Karpas-422 (cell line): Measurements from ENCODE around the gene KIRREL3. TPM values are rescaled to one million over a fixed set of nuclear protein-coding genes. Genes with fewer than 3 reads are reported as not detected.

ENCODE experiments used
- DNase-seq: peaks from one replicate; pipeline ENCODE4 v3.0.0-alpha.2; 2015
- H2AFZ ChIP-seq: fragments of 200-600 bp; sonication (generic); 2 replicates; pipeline ENCODE4 v1.6.1; 2014; ENCODE audit warnings: antibody characterized with exemption, low read length, mixed read lengths
- H3K27ac ChIP-seq: fragments of 200-600 bp; sonication (generic); 2 replicates; pipeline ENCODE4 v1.5.1; 2014; ENCODE audit warnings: mild to moderate bottlenecking, low read length, moderate library complexity
- H3K27me3 ChIP-seq: fragments of 200-600 bp; sonication (generic); 2 replicates; pipeline ENCODE4 v1.6.1; 2014; ENCODE audit warnings: low read length, mixed read lengths
- H3K36me3 ChIP-seq: fragments of 200-600 bp; sonication (generic); 2 replicates; pipeline ENCODE4 v1.6.1; 2014; ENCODE audit warnings: low read length, mixed read lengths; ENCODE audit not compliant: insufficient read depth
- H3K4me1 ChIP-seq: fragments of 200-600 bp; sonication (generic); 2 replicates; pipeline ENCODE4 v1.6.1; 2014; ENCODE audit warnings: mild to moderate bottlenecking, low read length, mixed read lengths
- H3K4me2 ChIP-seq: fragments of 200-600 bp; sonication (generic); 2 replicates; pipeline ENCODE4 v1.6.1; 2014; ENCODE audit warnings: low read length, low read depth, mild to moderate bottlenecking; ENCODE audit not compliant: poor library complexity, severe bottlenecking
- H3K4me3 ChIP-seq: fragments of 200-600 bp; sonication (generic); 2 replicates; pipeline ENCODE4 v1.5.1; 2014; ENCODE audit warnings: mild to moderate bottlenecking, antibody characterized with exemption, low read length, mixed read lengths
- H3K79me2 ChIP-seq: fragments of 200-600 bp; sonication (generic); 2 replicates; pipeline ENCODE4 v1.6.1; 2014; ENCODE audit warnings: mild to moderate bottlenecking, low read length, mixed read lengths
- H3K9ac ChIP-seq: fragments of 200-600 bp; sonication (generic); 2 replicates; pipeline ENCODE4 v1.6.0; 2014; ENCODE audit warnings: low read length
- H3K9me2 ChIP-seq: fragments of 200-600 bp; sonication (generic), shearing (Covaris generic); replicated peaks from 2 replicates; pipeline ENCODE4 v1.6.0; 2014; ENCODE audit warnings: mild to moderate bottlenecking, low read length, moderate library complexity; ENCODE audit not compliant: insufficient read depth
- H3K9me3 ChIP-seq: fragments of 300-700, 200-600 bp; sonication (generic); 2 replicates; pipeline ENCODE4 v1.6.1; 2014; ENCODE audit warnings: low read length, mixed read lengths
- H4K20me1 ChIP-seq: fragments of 200-600 bp; sonication (generic); 2 replicates; pipeline ENCODE4 v1.6.1; 2014; ENCODE audit warnings: mild to moderate bottlenecking, antibody characterized with exemption, low read length, low read depth; ENCODE audit not compliant: insufficient read depth
- total RNA-seq: library from RNA; depleted of rRNA; stranded (reverse); fragments of >200 nt; shearing (Covaris generic); gene quantifications from 2 replicates; pipeline ENCODE4 v1.2.3, GENCODE V29; 2014; ENCODE audit warnings: low replicate concordance

The KIRREL3 gene
- total RNA-seq, 1 experiment from 2014 or later: not detected

GRCh38 chr11:126925321-126926093 is 75.1 kb downstream of the KIRREL3 start:
- Histone ChIP-seq H4K20me1 (no peaks in the 10 kb centered on the region), H3K9me3 (no peaks in the 10 kb centered on the region), H3K36me3 (no peaks in the 10 kb centered on the region), H3K4me1 (no peaks in the 10 kb centered on the region), H3K79me2 (no peaks in the 10 kb centered on the region), H3K27me3 (no peaks in the 10 kb centered on the region), H3K9me2 (no peaks in the 10 kb centered on the region), H3K4me3 (no peak overlapping the region), H3K9ac (no peak overlapping the region), H2AFZ (no peak overlapping the region), H3K4me2 (no peak overlapping the region), H3K27ac (no peak overlapping the region)
- DNase-seq: no peak

DNA sequence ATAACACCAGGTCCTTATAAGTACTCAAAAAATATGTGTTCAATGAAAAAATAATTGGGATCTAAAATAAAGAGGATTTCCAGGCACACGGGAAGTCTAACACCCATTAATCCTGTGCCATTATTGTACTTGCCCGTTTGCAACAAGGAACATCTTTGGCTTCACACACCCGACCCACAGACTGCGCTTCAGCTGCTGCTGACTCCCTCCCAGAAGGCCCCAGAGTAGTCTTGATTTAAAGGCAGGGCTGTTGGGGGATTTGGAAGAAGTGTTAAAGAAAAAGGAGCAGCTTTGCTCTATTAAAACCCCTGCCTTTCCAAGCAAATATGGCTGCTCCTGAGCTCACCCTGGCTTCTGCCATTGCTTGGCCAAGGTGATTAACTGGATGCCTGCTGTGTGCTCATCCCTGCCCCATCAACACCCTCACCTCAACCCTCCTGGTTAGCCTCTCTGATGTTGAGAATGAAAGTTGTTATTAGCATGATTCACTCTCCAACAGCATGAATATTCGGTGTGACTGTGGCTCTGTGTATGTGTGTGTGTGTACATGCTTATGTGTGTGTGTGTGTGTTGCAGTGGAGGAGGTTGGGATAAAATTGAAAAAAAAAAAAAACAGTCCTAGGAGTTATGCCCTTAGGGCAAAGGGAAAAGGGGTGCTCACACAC is 76.1 kb downstream of the KIRREL3 start:
- Histone ChIP-seq H3K4me1 (peaks cover 2% of the 10 kb centered on the region), H3K4me2 (no peak overlapping the region), H3K27me3 (no peaks in the 10 kb centered on the region), H2AFZ (no peak overlapping the region), H3K79me2 (no peaks in the 10 kb centered on the region), H3K9ac (no peak overlapping the region), H4K20me1 (no peaks in the 10 kb centered on the region), H3K27ac (no peak overlapping the region), H3K4me3 (no peak overlapping the region), H3K36me3 (no peaks in the 10 kb centered on the region), H3K9me3 (no peaks in the 10 kb centered on the region), H3K9me2 (no peaks in the 10 kb centered on the region)
- DNase-seq: no peak

- no peak overlapping the region for H3K4me2 ChIP-seq
- H3K9me3 ChIP-seq: no peaks in the 10 kb centered on the region
- no peak overlapping the region for H3K9ac ChIP-seq
- no peaks in the 10 kb centered on the region for H3K36me3 ChIP-seq
- H3K4me1 ChIP-seq: peaks cover 12% of the 10 kb centered on the region
- DNase-seq: peak; percentile 47
- H3K27ac ChIP-seq: no peak overlapping the region
- no peaks in the 10 kb centered on the region for H3K9me2 ChIP-seq
- H2AFZ ChIP-seq: no peak overlapping the region
- H4K20me1 ChIP-seq: no peaks in the 10 kb centered on the region
- H3K4me3 ChIP-seq: no peak overlapping the region
- H3K79me2 ChIP-seq: no peaks in the 10 kb centered on the region
- H3K27me3 ChIP-seq: no peaks in the 10 kb centered on the region
Observed at GRCh38 chr11:126920833-126921232, 79.7 kb downstream of the KIRREL3 start.

GRCh38 chr11:126919147-126919823 is 81.3 kb downstream of the KIRREL3 start:
- Histone ChIP-seq H3K27ac (no peak overlapping the region), H3K9me3 (no peaks in the 10 kb centered on the region), H3K4me1 (peaks cover 12% of the 10 kb centered on the region), H3K27me3 (no peaks in the 10 kb centered on the region), H3K4me3 (no peak overlapping the region), H3K79me2 (no peaks in the 10 kb centered on the region), H3K36me3 (no peaks in the 10 kb centered on the region), H3K9me2 (no peaks in the 10 kb centered on the region), H3K9ac (no peak overlapping the region), H2AFZ (no peak overlapping the region), H4K20me1 (no peaks in the 10 kb centered on the region), H3K4me2 (peak overlapping the region; percentile 19)
- peak; percentile 65 for DNase-seq

DNA sequence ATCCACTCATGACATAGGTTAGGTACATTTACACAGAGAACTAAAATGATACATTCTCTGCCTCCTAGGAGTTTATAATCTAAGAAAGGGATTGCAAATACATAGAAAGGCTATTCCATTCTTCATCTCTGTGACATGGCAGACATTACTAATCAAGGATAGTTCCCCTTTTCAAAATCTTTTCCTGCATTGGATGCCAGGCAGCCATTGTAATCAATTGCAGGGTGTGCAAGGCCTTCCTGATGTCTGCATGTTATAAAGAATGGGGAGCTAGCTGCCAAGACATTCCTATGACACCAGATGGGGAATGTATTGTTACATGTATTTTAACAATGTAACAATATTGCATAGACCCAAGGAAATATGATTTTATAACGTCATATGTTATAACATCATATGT is 82.0 kb downstream of the KIRREL3 start:
- Histone ChIP-seq H3K9ac (no peak overlapping the region), H3K79me2 (no peaks in the 10 kb centered on the region), H3K9me3 (no peaks in the 10 kb centered on the region), H3K27me3 (no peaks in the 10 kb centered on the region), H2AFZ (no peak overlapping the region), H3K4me2 (no peak overlapping the region), H3K4me3 (no peak overlapping the region), H3K9me2 (no peaks in the 10 kb centered on the region), H3K36me3 (no peaks in the 10 kb centered on the region), H4K20me1 (no peaks in the 10 kb centered on the region), H3K27ac (no peak overlapping the region), H3K4me1 (peaks cover 12% of the 10 kb centered on the region)
- DNase-seq: peak; percentile 41

- no peak for DNase-seq
- no peak overlapping the region for H3K4me2 ChIP-seq
- no peak overlapping the region for H3K9ac ChIP-seq
- no peak overlapping the region for H3K27ac ChIP-seq
- no peaks in the 10 kb centered on the region for H3K36me3 ChIP-seq
- no peak overlapping the region for H2AFZ ChIP-seq
- no peaks in the 10 kb centered on the region for H3K27me3 ChIP-seq
- no peaks in the 10 kb centered on the region for H3K79me2 ChIP-seq
- H3K9me3 ChIP-seq: no peaks in the 10 kb centered on the region
- H3K4me1 ChIP-seq: peaks cover 12% of the 10 kb centered on the region
- no peaks in the 10 kb centered on the region for H3K9me2 ChIP-seq
- H3K4me3 ChIP-seq: no peak overlapping the region
- no peaks in the 10 kb centered on the region for H4K20me1 ChIP-seq
Observed at GRCh38 chr11:126917531-126918204, 82.9 kb downstream of the KIRREL3 start.

GRCh38 chr11:126915430-126915829 is 85.1 kb downstream of the KIRREL3 start:
- H3K79me2 ChIP-seq: no peaks in the 10 kb centered on the region
- no peak overlapping the region for H3K4me2 ChIP-seq
- no peak overlapping the region for H2AFZ ChIP-seq
- H3K27me3 ChIP-seq: no peaks in the 10 kb centered on the region
- no peaks in the 10 kb centered on the region for H3K9me3 ChIP-seq
- no peaks in the 10 kb centered on the region for H4K20me1 ChIP-seq
- H3K9me2 ChIP-seq: no peaks in the 10 kb centered on the region
- H3K4me1 ChIP-seq: peaks cover 12% of the 10 kb centered on the region
- H3K36me3 ChIP-seq: no peaks in the 10 kb centered on the region
- DNase-seq: no peak
- no peak overlapping the region for H3K27ac ChIP-seq
- H3K4me3 ChIP-seq: no peak overlapping the region
- H3K9ac ChIP-seq: no peak overlapping the region

DNA sequence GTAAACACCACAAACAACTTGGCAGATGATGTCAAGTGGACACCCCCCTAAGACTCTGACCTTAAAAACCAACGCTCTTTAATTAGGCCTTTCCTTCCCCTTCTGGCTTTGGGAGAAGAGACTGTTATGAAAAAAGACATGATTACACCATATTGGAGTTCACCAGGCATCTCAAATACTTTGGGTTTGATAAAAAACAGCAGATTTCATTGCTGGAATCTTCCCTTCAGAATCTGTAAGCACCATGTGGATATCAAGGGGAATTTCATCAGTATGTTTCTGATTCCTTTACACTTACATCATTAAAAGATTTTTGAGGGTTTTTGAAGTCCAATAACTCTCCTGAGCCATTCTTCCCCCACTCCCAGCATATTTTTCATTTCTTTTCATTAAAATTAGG is 85.6 kb downstream of the KIRREL3 start:
- Histone ChIP-seq H3K9ac (no peak overlapping the region), H2AFZ (no peak overlapping the region), H3K36me3 (no peaks in the 10 kb centered on the region), H3K4me3 (no peak overlapping the region), H3K27ac (no peak overlapping the region), H3K9me2 (no peaks in the 10 kb centered on the region), H4K20me1 (no peaks in the 10 kb centered on the region), H3K79me2 (no peaks in the 10 kb centered on the region), H3K9me3 (no peaks in the 10 kb centered on the region), H3K27me3 (no peaks in the 10 kb centered on the region), H3K4me1 (peaks cover 12% of the 10 kb centered on the region), H3K4me2 (no peak overlapping the region)
- DNase-seq: no peak
